Activated naive CD4-positive, alpha-beta T cell treated with Interleukin-2 at 50 U/mL for 16 hours (primary cell): Measurements from ENCODE around the gene ZKSCAN3.
"Not testable (repeated sequence)": the region's sequence is repeated elsewhere in the genome, so short reads cannot be mapped to it uniquely, and the experiment has no call there.

Experiments
- DNase-seq: peaks from one replicate; pipeline ENCODE4 v3.0.0-alpha.2; 2020

Gene ZKSCAN3

DNA sequence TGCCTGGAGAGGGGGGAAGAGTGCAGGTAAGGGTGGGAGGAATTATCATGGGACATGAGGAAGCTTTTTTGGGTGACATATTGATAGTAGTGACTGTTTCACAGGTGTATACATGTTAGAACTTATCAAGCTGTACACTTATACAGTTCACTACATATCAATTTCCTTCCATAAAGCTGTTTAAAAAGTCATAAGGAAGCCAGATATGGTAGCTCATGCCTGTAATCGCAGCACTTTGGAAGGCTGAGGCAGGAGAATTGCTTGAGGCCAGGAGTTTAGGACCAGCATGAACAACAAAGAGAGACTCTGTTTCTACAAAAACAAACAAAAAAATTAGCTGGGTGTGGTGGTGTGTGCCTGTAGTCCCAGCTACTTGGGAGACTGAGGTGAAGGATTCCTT lies 28.1 kb downstream of the ZKSCAN3 start:
- no peak for DNase-seq

DNA sequence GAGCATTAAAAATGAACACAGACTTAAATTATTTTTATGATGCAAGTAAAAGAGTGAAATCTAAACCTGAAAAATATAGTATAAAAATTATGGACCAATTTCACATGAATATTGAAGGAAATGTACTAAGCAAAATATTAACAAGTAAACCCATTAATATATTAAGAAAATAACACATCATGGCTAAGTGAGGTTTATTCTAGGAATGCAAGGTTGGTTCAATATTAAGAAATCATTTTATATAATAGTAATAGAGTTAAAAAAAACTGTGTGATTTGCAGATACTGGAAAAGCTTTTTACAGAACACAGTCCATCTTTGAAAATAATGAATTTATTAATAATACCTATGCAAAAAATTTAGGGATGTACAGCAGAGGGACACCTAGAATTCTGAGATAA lies 28.9 kb downstream of the ZKSCAN3 start:
- no peak for DNase-seq

DNA sequence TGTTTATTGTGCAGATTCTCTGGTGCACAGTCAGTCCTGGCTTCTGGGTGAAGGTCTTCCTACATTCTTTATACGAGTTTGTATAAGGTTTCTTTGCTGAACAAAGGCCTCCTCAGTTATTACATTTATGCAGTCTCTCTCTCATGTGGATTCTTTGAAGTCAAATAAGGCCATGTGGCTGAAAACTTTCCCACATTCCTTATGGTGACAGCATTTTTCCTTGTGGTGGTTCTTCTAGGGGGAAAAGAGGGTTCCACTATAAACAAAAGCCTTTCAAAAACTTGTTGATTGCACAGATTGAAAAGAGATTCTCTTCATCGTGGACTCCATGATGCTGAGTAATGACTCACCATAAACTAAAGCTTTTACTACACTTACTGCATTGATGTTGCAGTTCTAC lies 30.6 kb downstream of the ZKSCAN3 start:
- no peak for DNase-seq

DNA sequence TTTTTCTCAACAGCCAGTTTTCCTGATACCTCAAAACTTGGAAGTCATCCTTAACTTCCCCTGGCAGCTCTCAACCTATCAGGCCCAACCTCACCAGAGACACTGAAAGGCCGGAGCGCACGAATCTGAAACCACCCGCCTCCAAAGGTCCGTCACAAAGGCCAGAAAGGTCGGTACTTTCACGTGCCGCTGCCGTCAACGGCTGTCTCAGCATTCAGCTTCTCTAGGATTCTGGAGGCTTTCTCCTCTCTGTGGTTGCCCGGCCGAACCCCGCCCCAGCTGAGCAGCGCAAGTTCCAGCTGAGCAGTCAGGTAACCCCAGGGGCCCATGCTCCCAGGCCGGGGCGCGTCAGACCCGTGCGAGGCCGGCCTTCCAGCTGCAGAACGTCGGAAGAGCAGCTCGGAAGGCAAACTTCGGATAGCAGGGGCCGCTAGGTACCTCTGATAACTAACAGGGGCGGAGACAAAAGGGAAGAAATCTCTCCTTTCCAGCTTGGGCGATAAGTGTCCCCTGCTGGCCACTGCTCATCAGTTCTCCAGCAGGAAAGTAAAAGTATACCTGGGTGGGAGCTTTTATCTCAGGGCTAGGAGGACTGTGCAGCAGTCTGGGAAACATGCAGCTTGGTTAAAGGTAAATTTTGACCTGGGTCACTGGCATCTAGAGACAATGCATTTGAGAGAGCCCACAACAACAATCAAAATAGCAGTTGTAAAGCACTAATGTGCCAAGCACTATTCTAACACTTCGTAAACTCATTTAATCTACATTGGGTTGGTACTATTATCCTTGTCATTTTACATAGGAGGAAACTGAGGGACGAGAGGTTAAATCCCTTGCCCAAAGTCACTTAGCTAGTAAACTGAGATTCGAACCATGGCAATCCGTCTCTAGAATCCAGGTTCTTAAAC lies 33.7 kb downstream of the ZKSCAN3 start:
- DNase-seq, result no peak

DNA sequence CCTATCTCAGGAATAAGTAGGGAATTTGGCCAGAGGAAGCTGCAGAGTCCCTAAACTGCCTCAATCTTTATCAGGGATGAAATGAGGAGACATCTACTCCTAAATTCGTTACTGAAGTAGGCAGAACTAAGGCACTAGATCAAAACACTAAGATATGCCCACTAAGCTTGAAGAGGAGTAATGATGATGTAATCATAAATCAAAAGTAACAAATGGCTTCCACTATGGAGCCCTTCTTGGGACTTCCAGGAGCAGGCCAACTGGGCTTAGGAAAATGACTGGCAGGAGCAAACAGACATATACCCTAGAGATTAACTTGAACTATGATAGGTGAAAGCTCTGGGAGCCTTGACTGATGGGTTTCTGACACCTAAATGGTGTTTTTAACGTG lies 34.4 kb downstream of the ZKSCAN3 start:
- no peak for DNase-seq

DNA sequence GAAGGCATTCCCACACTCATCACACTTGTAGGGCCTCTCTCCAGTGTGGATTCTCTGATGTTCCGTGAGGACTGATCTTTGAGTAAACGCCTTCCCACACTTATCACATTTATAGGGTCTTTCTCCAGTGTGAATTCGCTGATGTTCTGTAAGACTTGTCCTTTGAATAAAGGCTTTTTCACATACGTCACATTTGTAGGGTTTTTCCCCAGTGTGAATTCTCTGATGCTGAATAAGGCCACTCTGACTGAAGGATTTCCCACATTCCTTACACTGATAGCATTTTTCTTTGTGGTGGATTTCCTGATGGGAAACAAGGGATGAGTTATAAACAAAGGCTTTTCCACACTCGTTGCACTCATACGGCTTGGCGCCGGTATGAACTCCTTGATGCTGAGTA lies 40.9 kb downstream of the ZKSCAN3 start:
- no peak for DNase-seq

DNA sequence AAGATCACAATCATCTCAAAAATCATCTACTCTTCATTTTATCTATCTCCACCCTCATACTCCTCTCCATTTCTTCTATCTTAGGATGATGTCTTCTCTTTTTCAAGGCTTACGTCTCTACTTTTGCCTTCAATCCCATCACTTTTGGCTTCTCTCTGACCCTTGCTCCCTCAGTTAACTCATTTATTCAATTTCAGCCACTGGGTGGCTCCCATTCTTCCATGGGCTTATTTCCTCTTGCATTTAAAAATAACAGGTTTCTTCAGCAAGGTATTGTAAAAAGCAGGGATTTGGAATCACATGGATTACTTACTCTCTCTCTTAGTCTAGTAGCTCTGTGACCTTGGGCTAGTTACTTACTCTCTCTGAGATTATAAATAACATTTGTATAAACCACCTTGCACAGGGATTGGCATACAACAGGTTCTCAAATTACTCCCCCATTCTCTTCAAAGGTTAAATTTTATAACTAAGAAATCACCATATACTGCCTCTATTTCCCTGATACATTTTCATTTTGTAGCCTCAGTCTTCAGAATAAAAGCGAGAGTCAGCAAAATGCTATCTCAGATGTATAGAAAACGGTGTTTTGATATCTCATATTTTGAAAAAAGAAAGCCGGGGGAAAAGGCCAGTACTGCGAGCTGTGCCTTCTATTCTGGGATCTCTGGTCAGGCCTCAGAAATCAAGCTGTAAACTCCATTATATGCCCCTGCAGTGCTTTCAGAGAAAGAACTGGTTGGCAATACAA lies 44.3 kb downstream of the ZKSCAN3 start:
- no peak for DNase-seq

DNA sequence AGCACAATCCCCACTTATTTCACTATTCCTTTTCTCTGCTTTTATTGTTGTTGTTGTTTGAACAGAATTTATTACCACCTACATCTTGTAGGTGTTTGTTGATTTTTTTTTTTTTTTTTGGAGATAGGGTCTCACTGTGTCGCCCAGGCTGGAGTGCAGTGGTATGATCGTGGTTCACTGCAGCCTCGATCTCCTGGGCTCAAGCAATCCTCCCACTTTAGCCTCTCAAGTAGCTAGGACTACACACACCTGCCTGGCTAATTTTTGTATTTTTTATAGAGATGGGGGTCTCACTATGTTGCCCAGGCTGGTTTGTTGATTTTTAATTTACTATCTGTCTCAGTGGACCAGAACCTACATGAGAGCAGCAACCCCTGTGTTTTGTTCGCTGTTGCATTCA lies 46.2 kb downstream of the ZKSCAN3 start:
- no peak for DNase-seq

DNA sequence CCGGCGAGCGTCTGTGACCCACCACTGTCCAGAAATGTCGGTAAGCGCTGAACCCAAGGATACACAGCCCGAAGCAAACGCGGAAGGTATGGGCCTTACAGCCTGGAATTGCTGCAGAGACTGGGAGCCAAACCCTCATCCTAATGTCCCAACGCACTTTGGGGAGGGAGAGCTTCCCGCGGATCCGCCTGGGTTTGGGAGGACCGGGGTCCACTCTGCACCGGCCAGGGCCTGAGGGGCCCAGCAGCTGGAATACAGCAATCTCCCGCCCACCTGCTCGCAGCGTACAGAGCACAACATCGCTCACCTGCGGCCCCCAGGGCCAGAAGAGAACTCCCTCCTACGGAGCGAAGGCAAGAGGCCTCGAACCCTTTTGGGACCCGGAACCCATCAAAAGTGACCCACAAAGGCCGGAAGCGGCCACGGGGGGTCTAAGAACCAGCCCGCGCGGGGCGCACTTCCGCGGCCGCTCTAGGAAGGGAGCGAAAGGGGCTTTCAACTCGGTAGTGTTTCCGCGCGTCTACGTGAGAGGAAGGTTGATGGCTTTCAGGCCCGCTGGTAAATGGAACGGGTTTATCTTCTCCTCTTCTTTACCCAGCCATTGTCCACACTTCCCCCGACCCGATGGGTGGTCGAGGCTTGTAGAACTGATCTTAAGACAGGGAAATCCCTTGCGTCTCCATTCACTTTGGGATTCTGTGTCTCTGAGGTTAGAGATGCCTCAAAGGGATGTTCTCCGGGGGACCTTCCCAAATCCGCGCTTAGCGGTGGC lies 49.8 kb downstream of the ZKSCAN3 start, which contains the start of gene ZSCAN12:
Gene ZSCAN12 (minus strand): TSS at position 398 of the 772 bp plus-strand sequence. CDS start 1,342 bp downstream, outside the sequence.
- peak; percentile 84 for DNase-seq

DNA sequence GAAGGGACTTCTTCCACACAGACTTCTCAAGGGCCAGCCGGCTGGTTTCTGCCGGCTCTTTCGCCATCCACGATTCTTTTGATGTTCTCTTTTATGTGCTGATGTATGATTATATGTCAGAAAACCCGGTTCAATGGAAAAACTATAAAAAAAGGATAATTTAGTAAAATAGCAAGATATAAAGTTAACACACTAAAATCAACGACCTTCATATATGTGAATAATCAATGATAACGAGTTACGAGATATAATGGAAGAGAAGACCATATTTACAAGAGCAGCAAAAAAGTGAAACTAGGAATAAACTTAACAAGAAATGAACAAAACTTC lies 50.3 kb downstream of the ZKSCAN3 start:
- no peak for DNase-seq

DNA sequence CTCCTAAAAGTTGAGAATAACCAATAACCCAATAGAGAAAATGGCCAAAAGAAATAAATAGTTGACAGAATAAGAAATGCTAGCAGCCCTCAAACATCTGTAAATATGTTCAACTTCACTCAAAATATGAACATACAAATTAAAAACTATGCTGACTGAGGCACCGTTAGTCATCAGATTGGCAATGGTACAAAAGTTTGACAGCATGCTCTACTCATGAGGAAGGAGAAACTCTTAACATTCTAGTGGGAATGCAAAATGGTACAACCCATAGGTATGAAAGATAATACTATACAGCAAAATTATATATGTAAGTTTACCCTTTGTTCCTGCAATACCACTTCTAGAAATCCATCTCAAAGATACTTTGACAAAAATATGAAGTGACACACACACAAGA lies 51.4 kb downstream of the ZKSCAN3 start:
- no peak for DNase-seq

DNA sequence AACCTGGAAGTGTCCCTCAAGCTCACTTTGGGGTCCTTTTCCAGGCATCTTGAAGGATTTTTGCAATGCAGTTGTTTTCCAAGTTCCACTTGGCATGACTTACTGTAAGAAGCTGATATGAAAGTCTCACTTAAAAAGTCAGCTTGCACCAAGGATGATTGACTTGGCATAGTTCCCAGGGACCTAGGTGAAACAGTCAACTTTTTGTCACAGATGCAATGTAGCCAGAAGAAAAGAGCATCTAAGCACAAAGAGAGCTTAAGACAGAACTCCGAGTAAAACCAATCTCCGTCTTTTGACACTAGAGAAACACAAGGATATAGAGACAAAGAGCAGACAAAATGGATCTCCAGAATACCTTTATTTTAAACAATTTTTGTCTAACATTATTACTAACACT lies 52.5 kb downstream of the ZKSCAN3 start:
- no peak for DNase-seq

DNA sequence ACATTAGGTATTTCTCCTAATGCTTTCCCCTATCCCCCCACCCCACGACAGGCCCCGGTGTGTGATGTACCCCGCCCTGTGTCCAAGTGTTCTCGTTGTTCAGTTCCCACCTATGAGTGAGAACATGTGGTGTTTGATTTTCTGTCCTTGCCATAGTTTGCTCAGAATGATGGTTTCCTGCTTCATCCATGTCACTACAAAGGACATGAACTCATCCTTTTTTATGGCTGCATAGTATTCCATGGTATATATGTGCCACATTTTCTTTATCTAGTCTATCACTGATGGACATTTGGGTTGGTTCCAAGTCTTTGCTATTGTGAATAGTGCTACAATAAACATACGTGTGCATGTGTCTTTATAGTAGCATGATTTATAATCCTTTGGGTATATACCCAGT lies 54.2 kb downstream of the ZKSCAN3 start:
- DNase-seq, result not testable (repeated sequence)

DNA sequence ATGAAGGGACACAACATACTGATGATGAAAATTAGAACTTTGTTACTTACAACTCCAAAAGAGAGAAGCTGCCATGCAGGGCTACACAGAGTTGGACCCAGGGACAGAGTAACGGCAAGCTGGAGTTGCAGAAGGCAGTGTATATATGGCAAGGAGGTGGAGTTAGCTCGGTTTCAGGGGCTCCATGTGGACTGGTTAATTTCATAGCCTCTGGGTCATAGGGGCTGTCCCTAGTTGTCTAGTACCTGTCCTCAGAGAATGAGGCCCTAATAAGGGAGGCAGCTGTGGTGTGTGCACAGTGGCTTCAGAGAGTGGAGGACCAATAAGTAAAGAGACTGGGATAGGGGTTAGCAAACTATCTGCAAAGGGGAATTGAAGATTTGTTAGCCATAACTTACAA lies 57.7 kb downstream of the ZKSCAN3 start:
- DNase-seq, result no peak

DNA sequence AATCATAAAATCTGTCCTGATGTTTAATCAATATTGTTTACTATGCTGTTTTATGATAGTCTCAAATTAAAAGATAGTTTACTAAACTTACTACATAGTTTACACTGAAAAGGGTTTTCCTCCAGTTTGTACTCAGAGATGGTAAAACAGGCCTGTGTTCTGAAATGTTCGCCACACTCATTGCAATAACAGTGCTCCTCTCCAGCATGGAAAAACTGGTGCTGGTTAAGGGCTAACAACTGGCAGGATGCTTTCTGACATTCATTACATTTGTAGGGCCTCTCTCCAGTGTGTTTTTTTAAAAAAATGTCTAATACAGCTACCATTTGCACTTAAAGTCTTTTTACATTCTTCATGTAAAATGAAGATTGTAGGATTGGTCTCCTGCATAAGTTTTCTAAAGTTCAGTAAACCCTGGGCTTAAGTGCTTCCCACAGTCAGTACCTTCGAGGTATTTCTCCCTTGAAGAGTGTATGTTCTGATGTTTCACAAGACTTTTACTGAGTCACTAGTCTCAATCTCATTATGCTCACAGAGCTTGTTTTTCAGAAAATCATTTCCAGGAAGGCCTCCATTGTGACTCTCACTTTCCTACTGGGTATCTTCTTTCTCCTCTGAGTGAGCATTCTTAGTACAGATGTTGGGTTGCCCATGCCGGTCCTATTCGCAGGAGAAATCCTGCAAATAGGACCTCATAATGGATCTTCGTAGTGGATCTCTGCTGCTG lies 58.5 kb downstream of the ZKSCAN3 start:
- no peak for DNase-seq

DNA sequence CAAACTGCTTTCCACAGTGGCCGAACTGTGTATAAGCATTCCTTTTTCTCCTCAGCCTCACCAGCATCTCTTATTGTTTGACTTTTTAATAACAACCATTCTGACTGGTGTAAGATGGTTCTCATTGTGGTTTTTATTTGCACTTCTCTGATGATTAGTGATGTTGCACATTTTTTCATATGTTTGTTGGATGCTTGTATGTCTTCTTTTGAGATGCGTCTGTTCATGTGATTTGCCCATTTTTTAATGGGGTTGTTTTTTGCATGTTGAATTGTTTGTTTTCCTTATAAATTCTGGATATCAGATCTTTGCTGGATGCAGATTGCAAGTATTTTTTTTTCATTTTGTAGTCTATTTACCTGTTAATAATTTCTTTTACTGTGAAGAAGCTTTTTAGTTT lies 61.0 kb downstream of the ZKSCAN3 start:
- no peak for DNase-seq

DNA sequence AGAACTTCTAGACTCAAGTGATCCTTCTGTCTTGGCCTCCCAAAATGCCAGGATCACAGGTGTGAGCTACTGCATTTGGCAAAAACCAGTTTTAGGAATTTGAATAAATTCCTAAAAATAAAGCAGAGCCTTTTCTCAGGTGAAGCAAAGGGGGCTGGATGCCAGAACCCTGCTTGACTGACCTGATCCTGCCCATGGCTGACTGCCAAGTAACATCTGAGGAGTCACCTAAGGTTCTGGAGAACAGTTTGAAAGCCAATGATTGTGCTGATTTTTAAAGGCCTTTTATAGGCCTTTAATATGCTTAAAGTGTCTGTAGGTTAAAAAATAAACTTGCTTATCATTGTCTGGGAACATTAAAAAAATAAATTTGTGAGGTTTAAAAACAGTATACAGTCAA lies 63.9 kb downstream of the ZKSCAN3 start:
- no peak for DNase-seq
